Measurements from ENCODE around the gene ARPP19.

The ARPP19 gene

GRCh38 chr15:52568601-52569585, at the start of gene ARPP19:
ARPP19 (minus strand) TSS chr15:52569030; CDS start chr15:52568892, 138 bp downstream.
- peak within 1 kb of the TSS; percentile 67 to 84 for H3K4me3 ChIP-seq (replicated peaks in 1 of 2; ENCODE audit: low read depth in 2 of 2, low read length in 2 of 2)
- TF ChIP-seq CTCF (IDR thresholded peaks at IDR 0.05; ENCODE audit: low read depth, low read length): no peak
- peak; percentile 89 to 94 for DNase-seq (ENCODE audit: low read depth in 2 of 2)

GRCh38 chr15:52617026-52617425, 48.2 kb upstream of the ARPP19 start:
- no peak for DNase-seq (ENCODE audit: low read depth in 2 of 2)
- no peak overlapping the region for H3K4me3 ChIP-seq (replicated peaks in 1 of 2; ENCODE audit: low read depth in 2 of 2, low read length in 2 of 2)
- TF ChIP-seq CTCF (IDR thresholded peaks at IDR 0.05; ENCODE audit: low read depth, low read length): no peak

GRCh38 chr15:52615302-52615701, 46.5 kb upstream of the ARPP19 start:
- TF ChIP-seq CTCF (IDR thresholded peaks at IDR 0.05; ENCODE audit: low read depth, low read length): no peak
- no peak overlapping the region for H3K4me3 ChIP-seq (replicated peaks in 1 of 2; ENCODE audit: low read depth in 2 of 2, low read length in 2 of 2)
- DNase-seq (ENCODE audit: low read depth in 2 of 2): no peak

- no peak for TF ChIP-seq CTCF (IDR thresholded peaks at IDR 0.05; ENCODE audit: low read depth, low read length)
- no peak for DNase-seq (ENCODE audit: low read depth in 2 of 2)
- no peak overlapping the region for H3K4me3 ChIP-seq (replicated peaks in 1 of 2; ENCODE audit: low read depth in 2 of 2, low read length in 2 of 2)
These were observed 40.8 kb upstream of the ARPP19 start for GRCh38 chr15:52609593-52609992.

- TF ChIP-seq CTCF (IDR thresholded peaks at IDR 0.05; ENCODE audit: low read depth, low read length): no peak
- DNase-seq (ENCODE audit: low read depth in 2 of 2): peak in 1 of 2 donors; percentile 49
- no peak overlapping the region for H3K4me3 ChIP-seq (replicated peaks in 1 of 2; ENCODE audit: low read depth in 2 of 2, low read length in 2 of 2)
These were observed 15.6 kb upstream of the ARPP19 start for GRCh38 chr15:52584414-52584813.

- TF ChIP-seq CTCF (IDR thresholded peaks at IDR 0.05; ENCODE audit: low read depth, low read length): no peak
- DNase-seq (ENCODE audit: low read depth in 2 of 2): no peak
- no peak overlapping the region for H3K4me3 ChIP-seq (replicated peaks in 1 of 2; ENCODE audit: low read depth in 2 of 2, low read length in 2 of 2)
These were observed 11.0 kb upstream of the ARPP19 start for GRCh38 chr15:52579852-52580251.
